Right lung (tissue), 10 donors: ENCODE measurements around the gene ANKRD40CL. TPM values are rescaled to one million over a fixed set of nuclear protein-coding genes. Genes with fewer than 3 reads are reported as not detected.
"Not testable (repeated sequence)": the region's sequence is repeated elsewhere in the genome, so short reads cannot be mapped to it uniquely, and the experiment has no call there.

Experiments
- DNase-seq, 2 donors: peaks; one replicate each; pipeline ENCODE4 v3.0.0-alpha.2; 2013
- long read RNA-seq, 8 donors: transcript quantifications; one replicate each; lab custom pipeline, GENCODE V29; 2026
- polyA plus RNA-seq, 5 donors: library from polyadenylated mRNA; unstranded; fragments of 120-200 nt; gene quantifications; one replicate each; pipeline versions ENCODE4 v1.2.1 to v1.2.3, GENCODE V29; 2013; ENCODE audit warnings: inconsistent platforms in 1 of 5, low replicate concordance in 1 of 5; ENCODE audit not compliant: insufficient read length in 5 of 5, insufficient read depth in 1 of 5

Gene ANKRD40CL, protein sequence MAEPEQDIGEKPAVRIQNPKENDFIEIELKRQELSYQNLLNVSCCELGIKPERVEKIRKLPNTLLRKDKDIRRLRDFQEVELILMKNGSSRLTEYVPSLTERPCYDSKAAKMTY
- polyA plus RNA-seq, result under 1 TPM; 0.28 to 0.77 (median 0.53) TPM
- long read RNA-seq, donor 1, result 0 reads
- long read RNA-seq, donor 2, result 0 reads
- long read RNA-seq, donor 3, result 0 reads
- long read RNA-seq, donor 4, result 0 reads
- long read RNA-seq, donor 5, result 0 reads
- long read RNA-seq, donor 6, result 0 reads
- long read RNA-seq, donor 7, result 0 reads
- long read RNA-seq, donor 8, result 0 reads

DNA sequence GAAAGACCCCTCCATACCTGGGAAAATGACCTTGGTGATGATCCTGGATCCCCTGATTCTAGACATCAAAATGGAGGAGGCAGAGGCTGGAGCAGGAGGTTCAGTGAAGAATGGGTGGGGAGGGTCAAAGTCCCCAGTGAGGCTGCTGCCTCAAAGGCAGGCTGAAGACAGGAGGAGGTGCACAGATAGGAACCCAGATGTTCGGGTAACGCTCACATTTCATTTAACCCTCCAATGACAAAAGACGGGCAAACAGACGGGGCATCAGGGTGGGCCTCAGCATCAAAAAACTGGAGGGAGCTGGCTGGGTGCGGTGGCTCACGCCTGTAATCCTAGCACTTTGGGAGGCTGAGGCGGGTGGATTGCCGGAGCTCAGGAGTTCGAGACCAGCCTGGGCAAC, at the start of gene ANKRD40CL:
ANKRD40CL (minus strand) TSS at position 73 of the 400 bp plus-strand sequence. CDS start 605 bp downstream, outside the sequence.
- DNase-seq, result no peak

DNA sequence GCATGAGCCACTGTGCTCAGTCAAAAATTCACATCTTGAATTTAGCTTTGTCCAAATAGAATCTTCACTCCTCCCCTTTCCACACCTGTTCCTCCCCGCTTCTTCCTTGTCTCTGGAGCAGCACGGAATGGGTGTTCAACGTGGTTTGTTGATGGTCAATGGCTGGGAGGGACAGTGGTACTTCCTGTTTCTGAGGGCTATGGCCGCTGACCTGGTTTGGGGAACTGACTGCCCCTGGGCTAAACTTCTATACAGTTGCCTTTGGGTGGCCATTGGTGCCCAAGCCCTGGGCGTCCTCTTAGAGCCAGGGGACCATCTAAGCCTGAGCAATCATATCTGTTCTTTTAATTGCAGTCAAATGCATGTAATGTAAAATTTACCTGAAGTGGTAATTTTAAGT, 49.0 kb upstream of the ANKRD40CL start:
- DNase-seq, result no peak

DNA sequence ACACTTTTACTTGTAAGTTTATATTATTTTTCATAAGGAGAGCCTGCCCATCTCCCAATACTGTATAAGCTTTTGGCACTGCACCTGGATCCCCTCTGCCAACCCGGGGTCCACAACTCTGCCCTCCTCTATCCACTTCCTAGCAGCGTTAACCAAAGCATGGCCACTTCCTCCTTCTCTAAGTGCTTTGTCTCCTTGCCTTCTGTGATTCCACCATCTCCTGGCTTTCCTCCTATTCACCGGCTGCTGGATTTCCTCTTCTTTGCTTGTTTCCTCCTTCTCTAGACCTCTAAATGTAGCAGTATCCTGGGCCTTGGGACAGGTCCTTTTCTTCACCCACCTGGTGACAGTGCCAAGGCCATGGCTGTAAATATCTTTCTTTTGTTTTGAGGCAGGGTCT, 48.1 kb upstream of the ANKRD40CL start:
- no peak for DNase-seq

DNA sequence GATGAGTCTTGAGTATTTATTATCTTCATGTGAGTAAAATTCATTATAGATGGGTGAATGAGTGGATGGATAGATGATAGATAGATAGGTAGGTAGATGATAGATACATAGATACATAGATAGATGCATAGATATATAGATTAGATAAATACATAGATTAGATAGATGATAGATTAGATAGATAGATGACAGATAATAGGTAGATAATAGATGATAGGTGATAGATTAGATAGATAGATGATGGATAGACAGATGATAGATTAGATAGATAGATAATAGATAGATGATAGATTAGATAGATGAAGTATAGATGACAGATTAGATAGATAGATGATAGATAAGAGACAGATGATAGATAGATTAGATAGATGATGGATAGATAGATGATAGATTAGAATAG, 46.3 kb upstream of the ANKRD40CL start:
- no peak for DNase-seq

DNA sequence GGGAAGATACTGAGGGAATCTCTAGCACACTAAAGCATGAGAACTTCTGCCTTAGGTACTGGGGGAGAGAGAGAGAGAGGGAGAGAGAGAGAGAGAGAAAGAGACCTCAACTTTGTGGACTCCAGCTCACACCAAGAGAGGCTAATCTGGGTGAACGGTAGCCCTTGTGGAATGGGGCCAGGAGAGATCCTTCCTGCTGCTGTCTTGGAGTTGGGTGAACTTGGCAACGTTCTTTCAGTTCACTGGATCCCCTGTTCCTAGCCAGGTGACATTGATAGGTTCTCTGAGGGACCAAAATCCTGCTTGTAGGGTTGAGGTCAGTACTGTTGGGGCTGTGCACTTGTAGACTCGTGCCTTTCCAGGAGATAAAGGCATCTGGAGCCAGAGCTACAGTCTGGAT, 41.6 kb upstream of the ANKRD40CL start:
- DNase-seq, result no peak

DNA sequence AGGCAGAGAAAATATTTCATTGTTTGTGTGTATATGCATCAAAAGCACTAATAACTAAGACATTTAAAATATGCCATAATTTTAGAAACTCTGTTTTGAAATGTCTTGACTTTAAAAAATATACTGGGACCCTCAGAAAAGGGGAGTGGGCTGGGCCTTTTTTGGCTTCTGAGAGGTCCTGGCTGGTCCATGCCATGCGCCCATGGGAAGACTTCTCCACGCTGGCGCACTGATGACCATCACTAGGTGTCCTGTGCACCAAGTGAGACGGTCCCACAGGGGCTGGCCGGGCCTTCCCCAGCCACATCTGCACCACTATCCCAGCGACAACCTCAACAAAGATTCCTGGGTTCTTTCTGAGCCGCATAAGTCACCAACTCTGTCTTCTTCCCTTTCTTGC, 41.1 kb upstream of the ANKRD40CL start:
- no peak for DNase-seq

DNA sequence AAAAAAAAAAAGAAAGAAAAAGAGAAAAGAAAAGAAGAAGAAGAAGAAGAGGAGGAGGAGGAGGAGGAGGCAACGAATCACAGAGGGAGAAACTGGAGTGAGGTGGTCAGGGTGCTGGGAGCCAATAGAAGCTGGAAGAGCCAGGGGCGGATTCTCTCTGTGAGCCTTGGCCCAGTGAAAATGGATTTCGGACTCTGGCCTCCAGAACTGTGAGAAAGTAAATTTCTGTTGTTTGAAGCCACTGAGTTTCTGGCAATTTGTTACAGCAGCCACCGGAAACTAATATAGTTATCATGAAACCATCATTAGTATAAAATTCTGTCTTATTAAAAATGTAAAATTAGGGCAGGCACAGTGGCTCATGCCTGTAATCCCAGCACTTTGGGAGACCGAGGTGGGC, 40.4 kb upstream of the ANKRD40CL start:
- no peak for DNase-seq

DNA sequence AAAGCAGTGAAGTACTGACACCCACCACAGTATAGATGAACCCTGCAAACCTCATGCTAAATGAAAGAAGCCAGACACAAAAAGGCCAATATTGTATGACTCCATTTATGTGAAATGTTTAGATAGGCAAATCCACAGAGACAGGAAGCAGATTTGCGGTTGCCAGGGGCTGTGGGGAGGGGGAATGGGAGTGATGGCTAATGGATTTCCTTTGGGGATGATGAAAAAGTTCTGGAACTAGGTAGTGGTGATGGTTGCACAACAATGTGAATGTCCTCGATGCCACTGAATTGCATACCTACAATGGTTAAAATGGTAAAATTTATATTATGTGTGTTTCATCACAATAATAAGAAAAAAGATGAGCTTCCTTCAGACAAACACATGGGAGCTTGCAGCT, 39.7 kb upstream of the ANKRD40CL start:
- DNase-seq, result no peak

DNA sequence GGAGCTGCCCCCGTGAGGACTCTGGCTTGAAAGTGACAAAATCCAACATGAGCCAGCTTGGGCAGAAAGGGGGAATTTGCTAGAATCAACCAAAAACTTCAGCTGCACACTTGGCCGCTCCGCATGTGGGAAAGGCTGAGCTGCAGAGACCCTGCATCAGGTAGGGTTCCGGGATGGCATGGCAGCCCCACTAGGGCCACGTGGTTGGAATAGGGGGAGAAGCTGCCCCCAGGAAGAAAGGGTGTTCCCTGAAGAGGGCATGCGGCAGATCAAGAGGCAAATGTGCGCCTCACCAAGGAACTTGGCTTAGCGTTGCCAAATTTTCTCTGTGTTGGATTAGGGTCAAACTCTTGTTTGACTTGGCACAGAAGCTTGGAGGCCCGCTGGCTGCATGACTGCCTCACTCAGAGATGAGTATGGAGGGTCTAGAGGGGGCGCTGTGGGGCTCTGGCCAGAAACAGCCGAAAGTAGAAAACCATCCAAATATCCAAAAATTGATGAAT, 38.9 kb upstream of the ANKRD40CL start:
- no peak for DNase-seq

DNA sequence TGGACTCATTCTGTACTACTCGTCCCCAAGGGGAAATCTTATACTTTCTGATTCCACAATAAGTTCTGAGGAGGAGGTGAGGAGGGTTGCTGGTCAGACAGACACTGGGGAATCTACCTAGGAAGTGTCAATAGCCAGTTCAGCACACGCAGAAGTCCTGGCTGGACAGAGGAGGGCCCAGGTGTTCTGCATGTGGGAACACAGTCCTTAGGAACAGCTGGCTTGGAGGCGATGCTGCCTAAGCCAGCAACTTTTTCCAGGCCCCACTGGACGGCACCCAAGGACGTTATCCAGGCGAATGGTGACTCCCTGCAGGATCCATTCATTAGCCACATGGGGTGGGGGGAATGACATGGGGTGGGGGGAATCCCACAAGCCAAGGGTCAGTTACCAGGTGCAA, 38.2 kb upstream of the ANKRD40CL start:
- no peak for DNase-seq

DNA sequence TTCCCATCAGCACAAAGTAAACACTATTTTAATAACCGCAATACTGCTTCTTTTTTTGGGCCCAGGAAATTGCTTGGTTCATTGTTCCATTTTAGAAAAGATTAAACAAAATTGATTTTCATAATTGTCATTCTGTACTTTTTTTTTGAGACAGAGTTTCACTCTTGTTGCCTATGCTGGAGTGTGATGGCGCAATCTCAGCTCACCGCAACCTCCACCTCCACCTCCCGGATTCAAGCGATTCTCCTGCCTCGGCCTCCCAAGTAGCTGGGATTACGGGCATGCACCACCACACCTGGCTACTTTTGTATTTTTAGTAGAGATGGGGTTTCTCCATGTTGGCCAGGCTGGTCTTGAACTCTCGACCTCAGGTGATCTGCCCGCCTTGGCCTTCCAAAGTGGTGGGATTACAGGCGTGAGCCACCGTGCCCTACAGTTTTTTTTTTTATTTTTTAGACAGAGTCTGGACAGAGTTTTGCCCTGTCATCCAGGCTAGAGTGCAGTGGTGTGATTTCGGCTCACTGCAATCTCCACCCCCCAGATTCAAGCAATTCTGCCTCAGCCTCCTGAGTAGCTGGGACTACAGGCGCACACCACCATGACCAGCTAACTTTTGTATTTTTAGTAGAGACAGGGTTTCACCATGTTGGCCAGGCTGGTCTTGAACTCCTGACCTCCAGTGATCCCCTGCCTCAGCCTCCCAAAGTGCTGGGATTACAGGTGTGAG, 37.6 kb upstream of the ANKRD40CL start:
- not testable (repeated sequence) for DNase-seq

DNA sequence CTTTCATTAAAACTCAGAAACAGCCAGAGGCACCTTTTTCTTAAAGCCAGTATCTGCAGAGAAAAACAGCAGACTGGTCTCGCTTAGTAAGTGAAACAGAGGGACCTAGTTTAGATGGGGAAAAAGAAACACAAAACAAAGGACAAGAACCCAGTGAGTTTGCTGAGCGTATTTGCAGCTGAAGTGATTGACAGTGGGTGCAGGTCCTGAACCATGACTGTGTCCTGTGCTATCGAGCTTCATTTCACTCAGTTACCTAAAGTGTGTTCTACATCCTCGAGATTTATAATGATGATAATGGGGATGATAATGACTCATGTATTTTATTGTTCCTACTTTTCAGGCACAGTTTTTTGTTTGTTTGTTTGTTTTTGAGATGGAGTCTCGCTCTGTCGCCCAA, 36.4 kb upstream of the ANKRD40CL start:
- DNase-seq, result no peak

DNA sequence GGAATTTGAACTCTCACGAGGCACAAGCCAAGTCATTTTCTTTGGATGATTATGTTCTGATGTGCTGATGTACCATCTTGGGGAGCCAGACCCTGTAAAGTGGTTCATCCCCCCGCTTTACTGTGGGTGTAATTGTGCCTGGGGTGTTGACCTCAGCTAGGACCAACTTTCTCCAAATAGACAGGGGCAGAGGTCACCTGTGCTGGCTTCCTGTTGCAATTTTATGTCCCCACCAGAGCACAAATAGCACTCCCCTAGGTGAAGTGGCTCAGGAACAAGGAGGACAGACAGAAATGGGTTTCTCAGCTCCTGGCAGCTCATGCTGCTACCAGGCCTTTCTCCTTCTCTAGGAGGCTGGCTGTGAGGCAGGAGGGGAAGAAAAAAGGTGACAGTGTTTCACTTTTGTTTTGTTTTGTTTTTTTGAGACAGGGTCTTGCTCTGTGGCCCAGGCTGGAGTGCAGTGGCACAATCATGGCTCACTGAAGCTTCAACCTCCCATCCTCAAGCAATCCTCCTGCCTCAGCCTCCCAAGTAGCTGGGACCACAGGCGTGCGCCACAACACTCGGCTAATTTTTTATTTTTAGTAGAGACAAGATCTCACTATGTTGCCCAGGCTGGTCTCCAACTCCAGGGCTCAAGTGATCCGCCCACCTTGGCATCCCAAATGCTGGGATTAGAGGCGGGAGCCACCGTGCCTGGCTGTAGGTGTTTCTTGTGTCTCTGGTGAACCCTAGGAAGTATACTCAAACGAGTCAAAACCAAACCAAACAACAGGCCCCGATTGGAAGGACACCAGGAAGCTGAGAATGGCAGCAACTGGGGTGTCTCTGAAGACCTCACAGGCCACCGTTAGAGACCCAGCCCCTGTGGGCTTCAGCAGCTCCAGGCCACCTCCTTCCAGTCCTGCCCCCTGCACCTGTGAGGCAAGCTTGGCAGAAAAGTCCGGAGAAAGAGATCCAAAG, 35.6 kb upstream of the ANKRD40CL start:
- no peak for DNase-seq

DNA sequence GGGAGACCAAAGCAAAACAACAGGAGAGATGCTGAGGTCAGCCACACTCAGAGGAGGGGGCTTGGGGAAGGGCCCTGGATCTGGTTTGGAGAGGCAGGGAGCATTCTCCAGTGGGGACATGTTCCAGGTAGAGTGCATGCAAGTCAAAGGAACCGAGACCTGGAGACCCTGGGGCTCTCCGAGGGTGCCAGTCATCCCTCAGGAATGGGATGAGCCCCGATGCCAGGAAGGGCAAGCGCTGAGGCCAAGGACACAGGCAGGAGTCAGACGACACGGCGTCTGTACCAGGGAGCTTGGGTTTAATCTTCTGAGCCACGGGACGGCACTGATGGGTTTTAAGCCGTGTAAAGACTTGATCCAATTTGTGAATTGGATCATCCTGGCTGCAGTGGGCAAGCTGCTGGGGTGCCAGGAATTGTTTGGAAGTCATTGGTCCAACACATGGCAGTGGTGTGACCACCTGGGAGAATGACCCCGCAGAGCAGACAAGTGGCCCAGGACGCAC, 32.9 kb upstream of the ANKRD40CL start:
- no peak for DNase-seq

DNA sequence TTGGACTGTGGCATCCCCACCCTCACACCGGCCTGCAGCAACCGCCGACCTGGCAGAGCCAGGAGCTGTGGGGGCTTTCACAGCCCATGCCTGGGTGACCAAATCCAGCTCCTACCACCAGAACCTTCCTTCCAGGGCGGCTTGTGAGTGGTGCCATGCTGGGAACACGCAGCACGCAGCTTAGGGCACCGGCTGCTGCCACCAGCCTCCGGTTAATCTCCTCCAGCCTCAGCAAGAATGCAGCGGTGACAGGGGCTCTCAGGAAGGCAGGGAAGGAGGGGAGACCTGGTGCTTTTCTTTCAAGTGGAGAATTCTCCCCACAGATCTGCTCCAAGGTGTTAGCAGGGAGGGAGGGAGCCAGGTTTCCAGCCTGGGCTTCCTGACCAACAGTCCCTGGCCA, 32.3 kb upstream of the ANKRD40CL start:
- DNase-seq, result no peak

DNA sequence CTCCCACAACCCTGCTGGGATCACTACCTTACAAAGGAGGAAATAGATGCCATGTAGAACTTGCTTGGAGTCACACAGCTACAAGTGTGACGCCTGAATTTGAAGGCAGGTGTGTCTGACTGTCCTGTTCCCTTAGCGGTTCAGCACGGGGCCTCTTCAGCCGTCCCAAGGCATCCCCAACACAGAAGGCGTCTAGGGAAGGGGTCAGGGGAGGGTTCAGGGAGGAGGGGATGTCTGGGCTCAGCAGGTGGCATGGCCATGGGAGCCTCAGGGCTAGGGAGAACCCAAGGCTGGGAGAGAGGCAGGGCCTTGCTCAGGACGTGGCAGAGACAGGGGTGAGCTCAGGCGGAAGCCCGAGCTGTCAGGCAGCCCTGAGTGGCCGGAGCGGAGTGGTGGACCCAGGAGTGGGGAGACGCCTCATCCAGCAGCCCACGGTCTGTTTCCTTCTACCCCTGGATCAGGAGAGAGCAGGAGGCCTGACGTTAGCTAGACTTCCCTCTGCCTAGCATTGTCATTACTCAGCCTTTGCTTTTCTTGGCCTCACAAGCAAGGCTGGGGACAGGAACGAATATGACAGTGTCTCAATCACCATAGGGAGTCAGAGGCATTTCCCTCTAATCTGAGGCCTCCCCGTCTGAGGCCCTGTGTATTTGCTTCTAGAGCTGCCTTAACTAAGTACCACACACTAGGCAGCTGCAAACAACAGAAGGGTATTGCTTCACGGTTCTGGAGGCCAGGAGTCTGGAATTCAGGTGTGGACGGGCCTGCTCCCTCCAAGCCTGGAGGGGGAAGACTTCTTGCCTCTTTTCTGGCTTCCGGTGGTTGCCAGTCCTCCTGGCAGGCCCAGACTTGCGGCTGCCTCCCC, 31.3 kb upstream of the ANKRD40CL start:
- DNase-seq, result no peak

DNA sequence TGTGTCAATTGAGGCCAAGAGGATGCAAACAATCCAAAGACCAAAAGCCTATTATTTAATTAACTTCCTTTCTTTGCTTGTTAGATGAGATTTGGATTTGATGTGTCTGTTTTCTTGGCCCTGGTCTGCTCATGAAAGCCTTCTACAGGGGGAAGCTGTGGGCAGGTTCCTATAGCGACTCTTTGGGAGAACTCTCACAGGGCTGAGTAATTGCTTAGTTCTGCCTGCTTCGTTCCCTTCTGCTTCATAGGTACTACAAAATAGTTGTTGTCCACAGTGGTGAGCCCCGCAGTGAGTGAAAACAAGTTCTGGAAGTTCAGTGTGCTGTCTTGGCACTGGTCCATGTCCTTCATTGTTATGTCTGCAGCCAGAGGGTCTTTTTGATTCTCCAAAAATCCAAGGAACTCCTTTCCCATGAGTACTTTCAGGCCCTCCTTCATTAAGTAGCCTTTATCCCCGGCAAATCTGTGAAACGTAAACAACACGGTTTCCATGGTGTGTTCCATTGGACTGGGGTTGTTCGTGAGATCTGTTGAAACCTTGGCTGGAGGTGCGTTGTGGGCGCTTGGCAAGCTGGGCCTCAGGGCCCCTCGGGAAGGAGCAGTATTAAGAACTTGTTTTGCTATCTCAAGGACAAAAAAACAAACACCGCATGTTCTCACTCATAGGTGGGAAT, 30.0 kb upstream of the ANKRD40CL start:
- no peak for DNase-seq

DNA sequence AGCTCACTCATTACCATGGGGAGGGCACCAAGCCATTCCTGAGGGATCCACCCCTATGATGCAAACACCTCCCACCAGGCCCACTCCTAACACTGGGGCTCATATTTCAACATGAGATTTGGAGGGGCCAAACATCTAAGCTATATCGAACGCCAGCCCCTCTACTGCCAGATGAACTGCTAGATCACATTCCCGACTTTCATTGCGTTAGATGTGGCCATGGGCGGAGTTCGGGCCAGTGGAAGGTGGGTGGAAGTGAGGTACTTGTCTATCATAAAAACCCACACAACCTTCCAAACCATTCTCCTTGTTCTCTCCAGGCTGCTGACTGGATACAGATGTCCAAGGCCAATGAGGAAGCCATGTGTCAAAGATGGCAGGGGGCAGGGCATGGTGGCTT, 27.0 kb upstream of the ANKRD40CL start:
- no peak for DNase-seq

DNA sequence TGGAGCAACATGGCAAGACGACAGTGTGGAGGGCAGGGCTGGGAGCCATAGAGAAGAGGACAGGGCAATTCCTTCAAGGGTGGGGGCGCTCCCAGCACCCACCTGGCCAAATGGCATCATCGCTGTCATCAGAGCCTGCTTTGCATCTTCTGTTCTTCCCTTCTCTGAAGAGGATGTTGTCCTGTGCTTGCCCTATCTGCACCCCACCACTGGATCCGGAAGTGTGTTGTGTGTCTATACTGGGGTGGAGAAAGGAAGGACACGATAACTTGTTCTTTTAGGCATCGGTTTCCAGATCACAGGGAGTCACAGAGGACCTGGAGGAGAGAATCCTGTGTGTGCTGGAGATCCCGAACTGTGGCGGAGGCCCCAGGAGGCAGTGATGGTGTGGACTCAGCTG, 25.7 kb upstream of the ANKRD40CL start:
- DNase-seq, result no peak

DNA sequence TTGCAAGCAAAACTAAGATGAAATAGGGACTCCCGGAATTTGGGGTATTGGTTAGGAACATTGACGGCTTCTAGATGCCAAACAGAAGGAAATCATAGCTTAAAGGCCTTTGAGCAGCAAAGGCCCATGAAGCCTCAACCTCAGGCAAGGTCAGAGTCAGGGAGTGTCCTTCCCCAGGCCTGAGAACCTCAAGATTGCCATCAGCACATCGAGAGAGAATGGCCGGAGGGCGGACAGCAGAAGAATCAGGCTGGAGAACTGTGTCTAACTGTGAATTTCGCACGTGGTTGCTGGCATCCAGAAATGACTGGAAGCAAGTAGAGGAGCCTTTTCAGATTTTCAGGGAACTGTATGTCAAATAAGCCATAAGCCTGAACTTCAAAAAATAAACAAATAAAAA, 24.8 kb upstream of the ANKRD40CL start:
- no peak for DNase-seq
